IPS-20b (cell line): ENCODE results near the gene LIMCH1.

Source experiments
- H3K27ac ChIP-seq: one replicate; pipeline ENCODE4 v1.5.1; 2013; ENCODE audit warnings: low read length
- H3K27me3 ChIP-seq: 2 replicates; pipeline ENCODE4 v1.6.1; 2013; ENCODE audit warnings: mild to moderate bottlenecking, low read length, inconsistent platforms; ENCODE audit not compliant: insufficient read depth
- H3K36me3 ChIP-seq: 2 replicates; pipeline ENCODE4 v1.6.1; 2013; ENCODE audit warnings: low read depth, mild to moderate bottlenecking, inconsistent platforms, low read length, moderate library complexity; ENCODE audit not compliant: insufficient read depth
- H3K4me1 ChIP-seq: 2 replicates; pipeline ENCODE4 v1.6.1; 2013; ENCODE audit warnings: mild to moderate bottlenecking, control low read depth, inconsistent platforms, low read length, moderate library complexity; ENCODE audit not compliant: insufficient read depth
- H3K4me3 ChIP-seq: 2 replicates; pipeline ENCODE4 v1.5.1; 2013; ENCODE audit warnings: mild to moderate bottlenecking, low read length, inconsistent platforms
- H3K9ac ChIP-seq: 2 replicates; pipeline ENCODE4 v1.6.1; 2013; ENCODE audit warnings: low read depth, mild to moderate bottlenecking, inconsistent platforms, low read length, moderate library complexity
- H3K9me3 ChIP-seq: 2 replicates; pipeline ENCODE4 v1.6.1; 2013; ENCODE audit warnings: mild to moderate bottlenecking, low read depth, low read length, inconsistent platforms; ENCODE audit not compliant: insufficient read depth

LIMCH1 gene

DNA sequence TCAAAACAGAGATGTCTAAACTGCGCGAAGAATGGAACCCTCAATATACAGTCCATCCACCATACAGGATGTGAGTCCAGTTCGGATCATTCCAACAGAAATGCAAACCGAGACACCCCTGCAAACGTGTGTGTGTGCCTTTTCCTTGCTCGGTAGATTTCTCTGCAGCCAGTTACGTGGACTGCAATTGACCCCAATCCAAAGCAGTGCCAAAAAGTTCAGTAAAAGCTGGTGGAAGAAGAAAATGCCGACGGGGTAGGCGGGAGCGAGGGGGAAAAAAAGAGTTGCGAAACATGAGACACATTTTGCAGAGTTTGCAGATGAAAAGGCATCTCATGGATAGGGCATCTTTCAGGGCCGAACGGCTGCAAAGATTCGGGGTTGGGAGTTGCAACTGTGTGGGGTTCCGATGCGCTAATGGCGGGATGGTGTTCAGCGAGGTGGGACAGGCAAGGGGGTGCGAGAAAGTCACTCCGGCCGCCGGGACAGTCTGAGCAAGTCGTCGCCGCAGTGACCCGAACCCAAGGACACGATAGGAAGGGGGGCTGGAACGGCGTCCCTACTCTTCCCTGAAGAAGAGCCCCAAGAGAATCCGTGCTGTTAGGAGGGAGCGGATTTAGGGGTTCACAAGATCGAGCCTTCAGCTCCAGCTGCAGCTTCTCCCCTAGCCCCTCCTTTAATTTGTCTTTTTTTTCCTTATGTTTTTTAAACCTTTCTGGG lies 206.8 kb downstream of the LIMCH1 start:
- Histone ChIP-seq H3K4me3 (no peak overlapping the region), H3K27me3 (peaks cover 100% of the 10 kb centered on the region), H3K36me3 (no peaks in the 10 kb centered on the region), H3K4me1 (peaks cover 5% of the 10 kb centered on the region; the same call in 1 of the 2 replicates), H3K27ac (no peak overlapping the region), H3K9ac (no peak overlapping the region), H3K9me3 (peaks cover 14% of the 10 kb centered on the region)

DNA sequence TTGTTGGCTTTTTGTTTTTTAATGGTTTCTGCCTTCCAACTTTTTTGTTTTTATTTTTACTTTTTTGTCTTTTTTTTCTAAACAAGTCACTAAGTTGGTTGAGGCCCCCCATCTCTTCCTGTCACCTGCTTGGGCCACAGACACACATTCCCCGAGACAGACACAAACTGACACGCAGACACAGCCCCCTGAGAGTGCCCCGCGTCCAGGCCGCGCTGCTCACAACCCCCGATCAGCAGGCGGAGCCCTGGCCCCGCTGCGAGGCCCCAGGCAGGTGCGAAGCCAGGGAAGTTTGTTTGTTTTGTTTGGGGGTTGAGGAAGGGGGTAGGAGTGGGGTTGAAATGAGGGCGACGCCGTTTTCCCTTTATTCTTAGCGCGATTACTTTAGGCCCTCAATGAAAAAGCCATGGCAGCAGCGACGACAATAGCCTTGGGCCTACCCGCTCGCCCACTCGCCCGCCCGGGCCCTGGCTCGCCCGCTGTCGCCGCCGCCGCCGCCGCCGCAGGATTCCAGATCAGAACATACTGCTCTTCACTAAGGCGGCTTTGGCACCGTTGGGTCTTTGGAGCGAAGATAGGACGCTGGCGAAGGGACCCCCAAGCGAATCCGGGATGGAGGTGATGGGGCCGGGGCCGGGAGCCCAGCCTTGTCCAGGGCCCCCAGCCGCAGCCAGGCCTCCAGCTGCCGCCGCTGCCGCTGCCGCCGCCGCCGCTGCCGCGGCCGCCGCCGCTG lies 207.5 kb downstream of the LIMCH1 start:
- Histone ChIP-seq H3K27ac (no peak overlapping the region), H3K9ac (no peak overlapping the region), H3K4me1 (peaks cover 5% of the 10 kb centered on the region; the same call in 1 of the 2 replicates), H3K27me3 (peaks cover 100% of the 10 kb centered on the region), H3K36me3 (no peaks in the 10 kb centered on the region), H3K9me3 (peaks cover 14% of the 10 kb centered on the region), H3K4me3 (no peak overlapping the region)

DNA sequence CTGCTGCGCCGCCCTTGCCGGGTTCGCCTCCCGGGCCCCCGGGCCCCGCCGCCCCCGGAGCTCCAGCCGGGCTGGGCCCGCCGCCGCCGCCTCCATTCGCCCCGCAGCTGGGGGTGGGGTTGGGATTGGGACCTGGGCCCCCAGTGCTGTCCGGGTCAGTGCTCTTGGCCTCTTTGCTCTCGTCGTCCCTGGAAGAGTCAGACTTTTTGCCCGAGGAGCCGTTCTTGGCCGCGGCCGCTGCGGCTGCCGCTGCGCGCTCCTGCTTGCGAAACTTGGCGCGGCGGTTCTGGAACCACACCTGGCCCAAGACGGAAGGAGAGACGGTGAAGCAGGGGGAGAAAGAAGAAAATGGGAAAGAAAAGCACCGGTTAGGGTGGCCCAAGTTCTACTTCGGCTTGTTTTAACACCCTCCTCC lies 208.1 kb downstream of the LIMCH1 start:
- H3K27me3 ChIP-seq: peaks cover 100% of the 10 kb centered on the region
- H3K36me3 ChIP-seq: no peaks in the 10 kb centered on the region
- H3K4me1 ChIP-seq: peaks cover 8% of the 10 kb centered on the region; the same call in 1 of the 2 replicates
- no peak overlapping the region for H3K9ac ChIP-seq
- H3K9me3 ChIP-seq: peaks cover 14% of the 10 kb centered on the region
- no peak overlapping the region; the same call in 1 of the 2 replicates for H3K4me3 ChIP-seq
- no peak overlapping the region for H3K27ac ChIP-seq

DNA sequence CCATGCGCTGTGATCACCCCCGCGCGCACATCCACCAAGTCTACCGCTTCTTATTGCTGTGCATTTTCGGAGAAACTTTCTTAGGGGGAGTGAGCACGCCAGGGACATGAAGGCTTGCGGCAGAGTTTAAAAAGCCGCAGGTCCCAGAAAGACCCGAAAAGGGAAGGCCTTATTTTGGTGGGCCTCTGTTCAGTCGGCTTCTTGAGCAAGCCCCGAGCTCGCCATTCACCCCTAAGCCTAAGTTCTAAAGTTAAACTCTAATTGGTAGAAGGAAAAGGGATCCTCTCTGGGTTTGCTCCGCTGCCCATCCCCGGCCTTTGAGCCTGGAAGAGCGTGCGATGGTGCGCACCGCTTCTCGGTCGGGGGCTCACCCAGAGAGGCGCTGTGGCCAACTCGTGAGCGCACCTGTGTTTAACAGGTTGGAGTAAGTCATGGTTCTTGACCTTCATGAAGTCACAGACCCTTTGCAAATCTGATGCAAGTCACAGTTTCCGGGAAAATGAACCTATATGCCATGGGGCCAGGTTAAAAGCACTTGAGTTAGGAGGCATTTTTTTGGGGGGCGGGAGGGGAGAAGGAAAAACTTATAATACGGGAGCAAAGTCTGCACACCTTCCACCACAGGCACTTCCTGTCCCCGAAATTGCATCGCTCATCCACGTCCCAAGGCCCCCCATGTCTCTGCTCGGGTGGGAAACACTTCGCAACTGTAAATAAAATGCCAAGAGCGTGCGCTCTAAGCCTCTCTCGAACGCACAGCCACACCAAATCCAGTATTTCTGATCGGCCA lies 208.7 kb downstream of the LIMCH1 start:
- peaks cover 14% of the 10 kb centered on the region for H3K9me3 ChIP-seq
- H3K4me3 ChIP-seq: no peak overlapping the region; the same call in 1 of the 2 replicates
- H3K27me3 ChIP-seq: peaks cover 100% of the 10 kb centered on the region
- peaks cover 12% of the 10 kb centered on the region; the same call in 1 of the 2 replicates for H3K4me1 ChIP-seq
- H3K27ac ChIP-seq: no peak overlapping the region
- H3K36me3 ChIP-seq: no peaks in the 10 kb centered on the region
- H3K9ac ChIP-seq: no peak overlapping the region

DNA sequence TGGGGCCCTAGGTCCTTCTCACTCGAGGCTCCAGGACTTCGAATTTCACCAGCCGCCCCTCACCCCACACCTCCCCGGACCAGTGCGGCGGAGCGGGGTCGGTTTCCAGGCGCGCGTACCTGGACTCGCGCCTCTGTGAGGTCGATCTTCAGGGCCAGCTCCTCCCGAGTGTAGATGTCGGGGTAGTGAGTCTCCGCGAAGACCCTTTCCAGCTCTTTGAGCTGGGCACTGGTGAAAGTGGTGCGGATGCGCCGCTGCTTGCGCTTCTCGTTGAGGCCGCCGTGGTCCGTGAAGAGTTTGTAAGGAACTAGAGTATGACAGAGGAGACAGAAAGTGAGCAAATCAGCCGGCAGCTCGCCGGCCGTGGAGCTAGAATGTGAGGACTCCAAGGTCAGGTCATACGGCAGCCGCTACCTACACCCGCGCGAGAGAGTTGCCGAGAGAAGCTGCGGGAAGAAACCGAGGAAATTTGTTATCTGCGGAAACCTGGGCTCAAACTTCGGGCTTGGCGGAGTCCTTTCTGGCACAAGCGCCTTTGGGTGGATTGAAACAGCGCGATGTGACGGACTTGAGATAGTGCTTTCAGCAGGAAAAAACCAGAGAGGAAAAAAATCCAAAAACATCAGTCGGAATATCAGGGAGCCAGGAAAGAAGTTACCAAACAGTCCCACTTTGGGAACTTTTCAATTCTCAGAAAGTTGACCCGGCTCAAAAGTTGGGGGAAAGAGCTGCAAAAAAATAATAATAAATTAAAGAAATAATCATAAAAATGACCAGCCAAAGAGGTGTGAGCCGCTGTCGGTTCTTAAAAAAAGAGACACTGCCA lies 209.5 kb downstream of the LIMCH1 start:
- Histone ChIP-seq H3K9me3 (peaks cover 14% of the 10 kb centered on the region), H3K27ac (no peak overlapping the region), H3K9ac (no peak overlapping the region), H3K36me3 (no peaks in the 10 kb centered on the region), H3K4me3 (no peak overlapping the region), H3K27me3 (peaks cover 100% of the 10 kb centered on the region), H3K4me1 (peaks cover 16% of the 10 kb centered on the region; the same call in 1 of the 2 replicates)

DNA sequence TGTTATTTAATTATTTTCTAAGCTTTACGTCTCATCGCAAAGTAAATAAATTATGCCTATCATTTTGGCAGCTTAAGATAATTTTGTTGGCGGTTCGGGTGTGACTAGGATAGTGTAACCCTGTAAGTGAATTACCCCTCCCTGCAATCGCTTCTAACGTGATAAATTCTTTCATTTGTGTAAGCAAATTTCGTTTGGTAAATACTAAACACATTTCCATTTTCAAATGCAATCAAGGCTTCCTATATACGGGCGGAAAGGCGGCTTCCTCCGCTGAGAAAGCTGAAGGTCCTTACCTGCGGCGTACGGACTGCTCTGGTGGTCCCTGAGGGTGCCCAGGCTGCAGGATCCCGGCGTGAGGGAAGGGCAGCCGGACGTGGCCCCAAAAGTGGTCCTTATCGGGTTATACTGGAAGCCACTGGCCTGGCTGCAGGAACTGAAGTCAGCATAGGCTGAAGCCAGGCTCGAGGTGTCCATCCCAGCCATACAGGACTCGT lies 210.2 kb downstream of the LIMCH1 start:
- peaks cover 16% of the 10 kb centered on the region; the same call in 1 of the 2 replicates for H3K4me1 ChIP-seq
- no peak overlapping the region for H3K4me3 ChIP-seq
- H3K27ac ChIP-seq: no peak overlapping the region
- H3K9me3 ChIP-seq: peaks cover 14% of the 10 kb centered on the region
- H3K36me3 ChIP-seq: no peaks in the 10 kb centered on the region
- H3K27me3 ChIP-seq: peaks cover 100% of the 10 kb centered on the region
- no peak overlapping the region for H3K9ac ChIP-seq

DNA sequence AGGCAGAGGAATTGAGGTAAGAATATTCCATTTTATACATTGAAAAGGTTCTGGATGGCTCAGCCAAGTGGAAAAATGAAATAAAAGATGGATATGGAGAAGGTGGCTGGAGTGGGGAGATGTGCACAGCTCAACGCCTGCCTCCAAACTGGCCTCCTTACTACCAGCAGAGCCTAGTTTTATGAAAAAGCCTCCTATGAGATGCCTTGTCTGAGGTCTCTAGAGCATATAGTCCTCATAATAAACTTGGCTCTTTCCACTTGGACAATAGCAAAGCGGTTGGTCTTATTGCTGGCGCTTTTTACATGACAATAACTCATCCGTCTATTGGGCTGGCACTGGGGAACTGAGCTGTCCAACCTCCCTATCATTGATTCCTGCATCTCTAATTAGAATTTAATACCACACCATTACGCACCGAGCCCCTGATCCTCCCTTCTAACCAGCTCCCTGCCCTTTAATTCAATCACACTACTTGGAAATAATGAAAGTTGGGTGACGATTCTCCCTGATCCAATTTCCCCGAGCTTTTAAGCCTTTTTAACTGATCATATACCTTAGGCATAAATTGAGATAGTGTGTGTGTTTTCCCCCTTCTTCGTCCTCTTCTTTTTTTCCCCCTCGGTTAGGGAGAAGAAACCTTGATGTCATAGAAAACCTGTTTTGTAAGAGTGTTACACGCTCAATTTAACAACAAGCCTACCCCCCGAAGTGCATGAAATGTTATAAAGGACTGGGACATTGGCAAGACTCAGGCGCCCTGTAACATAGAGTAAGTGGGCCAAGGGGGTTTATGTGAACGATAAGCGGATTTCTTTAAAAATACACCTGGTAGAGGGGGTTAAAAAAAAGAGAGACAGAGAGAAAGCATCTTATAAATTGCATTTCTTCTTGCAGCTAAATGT lies 210.9 kb downstream of the LIMCH1 start, which contains the start of gene PHOX2B:
TSS of gene PHOX2B (minus strand) at position 155 of the 905 bp plus-strand sequence. CDS start at position 40, 115 bp downstream.
- H3K4me1 ChIP-seq: peaks cover 16% of the 10 kb centered on the region; the same call in 1 of the 2 replicates
- no peak within 1 kb of the TSS for H3K27ac ChIP-seq
- H3K27me3 ChIP-seq: peaks cover 100% of the 10 kb centered on the region
- H3K4me3 ChIP-seq: no peak within 1 kb of the TSS
- no peak within 1 kb of the TSS for H3K9ac ChIP-seq
- H3K9me3 ChIP-seq: peaks cover 14% of the 10 kb centered on the region
- H3K36me3 ChIP-seq: no peaks in the 10 kb centered on the region

DNA sequence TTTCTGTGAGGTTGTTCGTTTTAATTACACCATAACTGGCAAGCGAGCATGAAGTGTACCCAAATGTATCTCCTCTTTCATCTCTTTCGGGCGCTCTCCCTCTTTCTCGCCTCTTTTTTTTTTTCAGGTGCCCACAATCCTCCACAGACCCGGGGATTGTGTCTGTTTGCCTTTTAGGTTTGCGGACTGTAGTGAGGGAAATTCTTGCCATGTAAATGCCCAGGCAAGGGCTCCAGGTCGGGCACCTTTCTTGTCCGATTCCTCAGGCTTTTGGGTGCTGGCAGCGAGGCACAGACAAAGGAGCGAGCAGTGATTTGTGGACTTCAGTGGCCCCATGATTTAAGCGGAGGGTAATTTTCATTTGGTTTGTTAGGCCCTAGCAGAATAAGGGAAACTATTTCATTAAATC lies 211.7 kb downstream of the LIMCH1 start:
- Histone ChIP-seq H3K4me3 (no peak overlapping the region), H3K27me3 (peaks cover 100% of the 10 kb centered on the region), H3K4me1 (peaks cover 16% of the 10 kb centered on the region; the same call in 1 of the 2 replicates), H3K9ac (no peak overlapping the region), H3K9me3 (peaks cover 11% of the 10 kb centered on the region), H3K27ac (no peak overlapping the region), H3K36me3 (no peaks in the 10 kb centered on the region)
